PFSK-1 (cell line): ENCODE results near the gene GATC.

Source experiments
- POLR2AphosphoS5 ChIP-seq: IDR thresholded peaks from 2 replicates; pipeline ENCODE4 v1.6.1; 2012; ENCODE audit warnings: low read depth, mild to moderate bottlenecking, control low read depth, low read length, moderate library complexity
- SIN3A ChIP-seq: IDR thresholded peaks from 2 replicates; pipeline ENCODE4 v1.6.1; 2012; ENCODE audit warnings: mild to moderate bottlenecking, low read length, moderate library complexity, borderline replicate concordance; ENCODE audit not compliant: insufficient read depth

GRCh38 chr12:120473807-120474615 lies 27.8 kb downstream of the GATC start:
- no peak for TF ChIP-seq POLR2AphosphoS5
- TF ChIP-seq SIN3A: no peak
